SK-N-SH (cell line): ENCODE results near the gene TNFAIP8L1. TPM values are rescaled to one million over a fixed set of nuclear protein-coding genes. Genes with fewer than 3 reads are reported as not detected.

Source experiments
- CTCF ChIA-PET: fragments of 300-600, 350-600 bp; formaldehyde crosslinking; extraction: SDS; loops from one replicate; lab custom pipeline; 2021; lab: Yijun Ruan, JAX
- POLR2A ChIA-PET: fragments of 350-600 bp; sonication (Branson Sonifier 250); formaldehyde crosslinking; extraction: SDS; loops from one replicate; lab custom pipeline; 2020; ENCODE audit warnings: antibody characterized with exemption, inconsistent platforms; lab: Yijun Ruan, JAX
- DNase-seq: peaks from one replicate; pipeline ENCODE4 v3.0.0; 2012
- H2AFZ ChIP-seq: fragments of 200-600 bp; sonication (generic); 2 replicates; pipeline ENCODE4 v1.8.1; 2016; ENCODE audit warnings: antibody characterized with exemption, mild to moderate bottlenecking, low read depth
- H3F3A ChIP-seq: fragments of 200-600 bp; sonication (generic); replicated peaks from 2 replicates; pipeline ENCODE3; 2016; ENCODE audit warnings: antibody characterized with exemption, mild to moderate bottlenecking; ENCODE audit not compliant: insufficient read depth
- H3K27ac ChIP-seq, 2 experiments: fragments of 200-500 bp in 1 of 2; fragments of 200-600 bp in 1 of 2; sonication (Bioruptor generic) in 1 of 2; sonication (generic), shearing (Covaris generic) in 1 of 2; 2 replicates each; pipeline versions ENCODE4 v1.5.1 to v1.6.1; 2014 to 2016; ENCODE audit warnings: low read depth in 2 of 2, inconsistent platforms in 1 of 2, low read length in 1 of 2, mild to moderate bottlenecking in 1 of 2, mixed read lengths in 1 of 2
- H3K27me3 ChIP-seq: fragments of 200-600 bp; sonication (generic), shearing (Covaris generic); 2 replicates; pipeline ENCODE4 v1.6.1; 2016; ENCODE audit warnings: mixed run types; ENCODE audit not compliant: insufficient read depth
- H3K36me3 ChIP-seq, 2 experiments: fragments of 200-500 bp in 1 of 2; fragments of 200-600 bp in 1 of 2; sonication (Bioruptor generic) in 1 of 2; sonication (generic) in 1 of 2; replicated peaks in 1 of 2; 2 replicates each; pipeline versions ENCODE3 to v1.5.1; 2014 to 2016; ENCODE audit warnings: low read length in 1 of 2, mild to moderate bottlenecking in 1 of 2; ENCODE audit not compliant: insufficient read depth in 2 of 2, control insufficient read depth in 1 of 2
- H3K4me1 ChIP-seq, 2 experiments: fragments of 200-500 bp in 1 of 2; fragments of 200-600 bp in 1 of 2; sonication (Bioruptor generic) in 1 of 2; sonication (generic), shearing (Covaris generic) in 1 of 2; 2 replicates each; pipeline versions ENCODE4 v1.5.1 to v1.6.1; 2014 to 2016; ENCODE audit warnings: low read depth in 1 of 2, low read length in 1 of 2, mixed run types in 1 of 2; ENCODE audit not compliant: insufficient read depth in 2 of 2, control insufficient read depth in 1 of 2
- H3K4me2 ChIP-seq: fragments of 200-600 bp; sonication (generic), shearing (Covaris generic); 2 replicates; pipeline ENCODE4 v1.6.1; 2017; ENCODE audit warnings: mixed run types
- H3K4me3 ChIP-seq, 2 experiments: fragments of 200-500 bp in 1 of 2; fragments of 200-600 bp in 1 of 2; sonication (Bioruptor generic) in 1 of 2; sonication (generic), shearing (Covaris generic) in 1 of 2; 2 replicates each; pipeline versions ENCODE4 v1.5.1 to v1.8.1; 2014 to 2016; ENCODE audit warnings: low read depth in 2 of 2, inconsistent platforms in 1 of 2, low read length in 1 of 2, mild to moderate bottlenecking in 1 of 2, mixed read lengths in 1 of 2, moderate library complexity in 1 of 2
- H3K79me2 ChIP-seq: fragments of 200-600 bp; sonication (generic); 2 replicates; pipeline ENCODE4 v1.8.1; 2017; ENCODE audit warnings: mild to moderate bottlenecking; ENCODE audit not compliant: insufficient read depth
- H3K9ac ChIP-seq: fragments of 200-600 bp; sonication (generic); 2 replicates; pipeline ENCODE4 v1.6.1; 2017; ENCODE audit warnings: mixed run types
- H3K9me2 ChIP-seq: fragments of 200-600 bp; sonication (generic); 2 replicates; pipeline ENCODE4 v1.6.1; 2017; ENCODE audit warnings: mixed run types
- H3K9me3 ChIP-seq: fragments of 200-600 bp; sonication (generic); 2 replicates; pipeline ENCODE4 v1.6.1; 2017; ENCODE audit warnings: mixed run types, mild to moderate bottlenecking, moderate library complexity
- H4K20me1 ChIP-seq: fragments of 200-600 bp; sonication (generic); 2 replicates; pipeline ENCODE4 v1.6.1; 2017; ENCODE audit warnings: mild to moderate bottlenecking, mixed run types; ENCODE audit not compliant: insufficient read depth
- CHD2 ChIP-seq: fragments of 150-350 bp; IDR thresholded peaks from 2 replicates; pipeline ENCODE4 v1.6.1; 2018; ENCODE audit warnings: low read length; ENCODE audit not compliant: partially characterized antibody
- FOXJ3 ChIP-seq: sonication (generic); formaldehyde crosslinking; IDR thresholded peaks from 2 replicates; pipeline ENCODE4 v1.5.1; 2020; ENCODE audit warnings: mild to moderate bottlenecking, missing genetic modification reagents
- FOXM1 ChIP-seq: IDR thresholded peaks from 2 replicates; pipeline ENCODE4 v1.4.0; 2012; ENCODE audit warnings: low read depth, mild to moderate bottlenecking
- NFIC ChIP-seq: IDR thresholded peaks from 2 replicates; pipeline ENCODE4 v1.4.0; 2012; ENCODE audit warnings: borderline replicate concordance
- NRF1 ChIP-seq: IDR thresholded peaks from 2 replicates; pipeline ENCODE4 v1.6.1; 2012; ENCODE audit warnings: low read depth, mild to moderate bottlenecking, low read length
- POLR2AphosphoS5 ChIP-seq: IDR thresholded peaks from 2 replicates; pipeline ENCODE4 v1.6.1; 2012; ENCODE audit warnings: low read depth, low read length
- RXRA ChIP-seq: IDR thresholded peaks from 2 replicates; pipeline ENCODE4 v1.4.0; 2012; ENCODE audit warnings: low read depth, mild to moderate bottlenecking, borderline replicate concordance
- SIN3A ChIP-seq: IDR thresholded peaks from 2 replicates; pipeline ENCODE4 v1.6.1; 2012; ENCODE audit warnings: low read depth, mild to moderate bottlenecking, low read length, moderate library complexity, borderline replicate concordance
- SMC3 ChIP-seq: IDR thresholded peaks from 2 replicates; pipeline ENCODE4 v1.6.1; 2012; ENCODE audit warnings: low read depth, low read length, improper control_type of control experiment
- TAF1 ChIP-seq: IDR thresholded peaks from 2 replicates; pipeline ENCODE4 v1.6.1; 2012; ENCODE audit warnings: low read depth, mild to moderate bottlenecking, low read length, moderate library complexity, borderline replicate concordance
- TEAD4 ChIP-seq: IDR thresholded peaks from 2 replicates; pipeline ENCODE4 v1.4.0; 2012; ENCODE audit warnings: mild to moderate bottlenecking, borderline replicate concordance; ENCODE audit not compliant: insufficient read depth
- WGBS: methylation state at CpG from one replicate; pipeline ENCODE4 v1.1.6; 2017; ENCODE audit warnings: low lambda C conversion rate; 5-methylcytosine and 5-hydroxymethylcytosine counted together
- polyA plus RNA-seq, 3 experiments: library from polyadenylated mRNA; depleted of rRNA; stranded (reverse); fragments of >200 nt; gene quantifications; 2 replicates each; pipeline ENCODE4 v1.2.3, GENCODE V29; 2012
- TF ChIP-seq, protein P1 (sequence below): IDR thresholded peaks from 2 replicates; pipeline ENCODE4 v1.6.1; 2012; ENCODE audit warnings: mild to moderate bottlenecking, low read depth, low read length, moderate library complexity
- TF ChIP-seq, protein P2 (sequence below): IDR thresholded peaks from 2 replicates; pipeline ENCODE4 v1.4.0; 2012; ENCODE audit warnings: low read depth, borderline replicate concordance
- TF ChIP-seq, protein P3 (sequence below): IDR thresholded peaks from 2 replicates; pipeline ENCODE4 v1.4.0; 2012; ENCODE audit warnings: low read depth, borderline replicate concordance
- TF ChIP-seq, protein P4 (sequence below): fragments of 150-350 bp; IDR thresholded peaks from 2 replicates; pipeline ENCODE4 v1.6.1; 2017; ENCODE audit warnings: antibody characterized with exemption, low read length, low read depth, borderline replicate concordance
- TF ChIP-seq, protein P5 (sequence below): IDR thresholded peaks from 2 replicates; pipeline ENCODE4; 2012

Gene TNFAIP8L1
- polyA plus RNA-seq, 1 of the 3 experiments (the other 2 are of a cell fraction) = 6.4 TPM

DNA sequence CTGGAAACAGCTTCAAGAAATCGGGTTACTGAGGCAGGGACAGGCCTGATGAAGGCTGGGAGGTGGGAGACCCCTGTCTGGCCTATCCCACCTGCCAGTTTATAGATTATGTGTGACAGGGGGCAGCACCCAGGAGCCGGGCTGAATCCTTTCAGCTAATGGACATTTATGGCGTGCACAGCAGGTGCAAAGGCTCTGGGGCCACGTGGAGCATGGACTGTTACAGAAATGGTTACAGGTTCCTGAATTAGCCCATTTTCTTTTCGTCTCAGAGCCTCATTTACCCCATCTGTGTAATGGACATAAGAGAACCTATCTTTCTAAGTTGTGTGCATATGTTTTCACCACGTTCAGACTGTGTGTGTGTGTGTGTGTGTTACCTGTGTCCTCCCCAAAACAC lies 34.4 kb upstream of the TNFAIP8L1 start (continued):
- TF ChIP-seq, protein P1, sequence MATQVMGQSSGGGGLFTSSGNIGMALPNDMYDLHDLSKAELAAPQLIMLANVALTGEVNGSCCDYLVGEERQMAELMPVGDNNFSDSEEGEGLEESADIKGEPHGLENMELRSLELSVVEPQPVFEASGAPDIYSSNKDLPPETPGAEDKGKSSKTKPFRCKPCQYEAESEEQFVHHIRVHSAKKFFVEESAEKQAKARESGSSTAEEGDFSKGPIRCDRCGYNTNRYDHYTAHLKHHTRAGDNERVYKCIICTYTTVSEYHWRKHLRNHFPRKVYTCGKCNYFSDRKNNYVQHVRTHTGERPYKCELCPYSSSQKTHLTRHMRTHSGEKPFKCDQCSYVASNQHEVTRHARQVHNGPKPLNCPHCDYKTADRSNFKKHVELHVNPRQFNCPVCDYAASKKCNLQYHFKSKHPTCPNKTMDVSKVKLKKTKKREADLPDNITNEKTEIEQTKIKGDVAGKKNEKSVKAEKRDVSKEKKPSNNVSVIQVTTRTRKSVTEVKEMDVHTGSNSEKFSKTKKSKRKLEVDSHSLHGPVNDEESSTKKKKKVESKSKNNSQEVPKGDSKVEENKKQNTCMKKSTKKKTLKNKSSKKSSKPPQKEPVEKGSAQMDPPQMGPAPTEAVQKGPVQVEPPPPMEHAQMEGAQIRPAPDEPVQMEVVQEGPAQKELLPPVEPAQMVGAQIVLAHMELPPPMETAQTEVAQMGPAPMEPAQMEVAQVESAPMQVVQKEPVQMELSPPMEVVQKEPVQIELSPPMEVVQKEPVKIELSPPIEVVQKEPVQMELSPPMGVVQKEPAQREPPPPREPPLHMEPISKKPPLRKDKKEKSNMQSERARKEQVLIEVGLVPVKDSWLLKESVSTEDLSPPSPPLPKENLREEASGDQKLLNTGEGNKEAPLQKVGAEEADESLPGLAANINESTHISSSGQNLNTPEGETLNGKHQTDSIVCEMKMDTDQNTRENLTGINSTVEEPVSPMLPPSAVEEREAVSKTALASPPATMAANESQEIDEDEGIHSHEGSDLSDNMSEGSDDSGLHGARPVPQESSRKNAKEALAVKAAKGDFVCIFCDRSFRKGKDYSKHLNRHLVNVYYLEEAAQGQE = no peak
- TF ChIP-seq RXRA (no peak), NFIC (no peak), TAF1 (no peak), SIN3A (no peak)

GRCh38 chr19:4606181-4606580 lies 33.1 kb upstream of the TNFAIP8L1 start:
- no peak for DNase-seq
- H2AFZ ChIP-seq = no peak overlapping the region
- no peak overlapping the region for H3K4me3 ChIP-seq
- ChIA-PET CTCF (interaction anchor here (0.8 to 3.8 kb wide), 6 partner anchors 10 to 39 kb away, joined by 3 to 20 read pairs (median 7); no protein-coding TSS in a partner anchor), POLR2A (no interaction called here)
- WGBS = 16% methylated on average over 4 of the region's 5 CpGs
- H3K4me1 ChIP-seq = peaks cover 0 to 2% of the 10 kb centered on the region in 2 experiments; a peak in 1 of 4 replicates
- H4K20me1 ChIP-seq = no peaks in the 10 kb centered on the region
- no peaks in the 10 kb centered on the region for H3K9me2 ChIP-seq
- no peak overlapping the region for H3K4me2 ChIP-seq
- no peak overlapping the region for H3K27ac ChIP-seq
- TF ChIP-seq FOXM1 (no peak), TEAD4 (no peak), POLR2AphosphoS5 (no peak), NRF1 (no peak), SMC3 (no peak), CHD2 (no peak), FOXJ3 (CRISPR knock-in tag) (no peak), SIN3A (no peak), TAF1 (no peak), RXRA (no peak)
- TF ChIP-seq, protein P2, sequence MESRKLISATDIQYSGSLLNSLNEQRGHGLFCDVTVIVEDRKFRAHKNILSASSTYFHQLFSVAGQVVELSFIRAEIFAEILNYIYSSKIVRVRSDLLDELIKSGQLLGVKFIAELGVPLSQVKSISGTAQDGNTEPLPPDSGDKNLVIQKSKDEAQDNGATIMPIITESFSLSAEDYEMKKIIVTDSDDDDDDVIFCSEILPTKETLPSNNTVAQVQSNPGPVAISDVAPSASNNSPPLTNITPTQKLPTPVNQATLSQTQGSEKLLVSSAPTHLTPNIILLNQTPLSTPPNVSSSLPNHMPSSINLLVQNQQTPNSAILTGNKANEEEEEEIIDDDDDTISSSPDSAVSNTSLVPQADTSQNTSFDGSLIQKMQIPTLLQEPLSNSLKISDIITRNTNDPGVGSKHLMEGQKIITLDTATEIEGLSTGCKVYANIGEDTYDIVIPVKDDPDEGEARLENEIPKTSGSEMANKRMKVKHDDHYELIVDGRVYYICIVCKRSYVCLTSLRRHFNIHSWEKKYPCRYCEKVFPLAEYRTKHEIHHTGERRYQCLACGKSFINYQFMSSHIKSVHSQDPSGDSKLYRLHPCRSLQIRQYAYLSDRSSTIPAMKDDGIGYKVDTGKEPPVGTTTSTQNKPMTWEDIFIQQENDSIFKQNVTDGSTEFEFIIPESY = no peak
- TF ChIP-seq, protein P3, sequence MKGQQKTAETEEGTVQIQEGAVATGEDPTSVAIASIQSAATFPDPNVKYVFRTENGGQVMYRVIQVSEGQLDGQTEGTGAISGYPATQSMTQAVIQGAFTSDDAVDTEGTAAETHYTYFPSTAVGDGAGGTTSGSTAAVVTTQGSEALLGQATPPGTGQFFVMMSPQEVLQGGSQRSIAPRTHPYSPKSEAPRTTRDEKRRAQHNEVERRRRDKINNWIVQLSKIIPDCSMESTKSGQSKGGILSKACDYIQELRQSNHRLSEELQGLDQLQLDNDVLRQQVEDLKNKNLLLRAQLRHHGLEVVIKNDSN = no peak
- TF ChIP-seq, protein P4, sequence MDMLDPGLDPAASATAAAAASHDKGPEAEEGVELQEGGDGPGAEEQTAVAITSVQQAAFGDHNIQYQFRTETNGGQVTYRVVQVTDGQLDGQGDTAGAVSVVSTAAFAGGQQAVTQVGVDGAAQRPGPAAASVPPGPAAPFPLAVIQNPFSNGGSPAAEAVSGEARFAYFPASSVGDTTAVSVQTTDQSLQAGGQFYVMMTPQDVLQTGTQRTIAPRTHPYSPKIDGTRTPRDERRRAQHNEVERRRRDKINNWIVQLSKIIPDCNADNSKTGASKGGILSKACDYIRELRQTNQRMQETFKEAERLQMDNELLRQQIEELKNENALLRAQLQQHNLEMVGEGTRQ = no peak
- TF ChIP-seq, protein P5, sequence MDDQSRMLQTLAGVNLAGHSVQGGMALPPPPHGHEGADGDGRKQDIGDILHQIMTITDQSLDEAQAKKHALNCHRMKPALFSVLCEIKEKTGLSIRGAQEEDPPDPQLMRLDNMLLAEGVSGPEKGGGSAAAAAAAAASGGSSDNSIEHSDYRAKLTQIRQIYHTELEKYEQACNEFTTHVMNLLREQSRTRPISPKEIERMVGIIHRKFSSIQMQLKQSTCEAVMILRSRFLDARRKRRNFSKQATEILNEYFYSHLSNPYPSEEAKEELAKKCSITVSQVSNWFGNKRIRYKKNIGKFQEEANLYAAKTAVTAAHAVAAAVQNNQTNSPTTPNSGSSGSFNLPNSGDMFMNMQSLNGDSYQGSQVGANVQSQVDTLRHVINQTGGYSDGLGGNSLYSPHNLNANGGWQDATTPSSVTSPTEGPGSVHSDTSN = no peak
- no peaks in the 10 kb centered on the region for H3K36me3 ChIP-seq
- H3K79me2 ChIP-seq = no peaks in the 10 kb centered on the region
- H3K27me3 ChIP-seq = peaks cover 22% of the 10 kb centered on the region; the same call in 1 of the 2 replicates
- H3K9me3 ChIP-seq = no peaks in the 10 kb centered on the region
- H3F3A ChIP-seq = peaks cover 7% of the 10 kb centered on the region
- H3K9ac ChIP-seq = no peak overlapping the region
